CD4-positive, alpha-beta T cell treated with Interleukin-6 at 100 ng/mL for 8 hours (primary cell): Measurements from ENCODE around the gene AGAP5.

Experiments
- DNase-seq: peaks from one replicate; pipeline ENCODE4 v3.0.0-alpha.2; 2020; ENCODE audit warnings: mixed read lengths, low spot score

Gene AGAP5

GRCh38 chr10:73653701-73654100 is 44.2 kb downstream of the AGAP5 start:
- DNase-seq = no peak

- no peak for DNase-seq
Measured at GRCh38 chr10:73653195-73653594, 44.7 kb downstream of the AGAP5 start.

DNA sequence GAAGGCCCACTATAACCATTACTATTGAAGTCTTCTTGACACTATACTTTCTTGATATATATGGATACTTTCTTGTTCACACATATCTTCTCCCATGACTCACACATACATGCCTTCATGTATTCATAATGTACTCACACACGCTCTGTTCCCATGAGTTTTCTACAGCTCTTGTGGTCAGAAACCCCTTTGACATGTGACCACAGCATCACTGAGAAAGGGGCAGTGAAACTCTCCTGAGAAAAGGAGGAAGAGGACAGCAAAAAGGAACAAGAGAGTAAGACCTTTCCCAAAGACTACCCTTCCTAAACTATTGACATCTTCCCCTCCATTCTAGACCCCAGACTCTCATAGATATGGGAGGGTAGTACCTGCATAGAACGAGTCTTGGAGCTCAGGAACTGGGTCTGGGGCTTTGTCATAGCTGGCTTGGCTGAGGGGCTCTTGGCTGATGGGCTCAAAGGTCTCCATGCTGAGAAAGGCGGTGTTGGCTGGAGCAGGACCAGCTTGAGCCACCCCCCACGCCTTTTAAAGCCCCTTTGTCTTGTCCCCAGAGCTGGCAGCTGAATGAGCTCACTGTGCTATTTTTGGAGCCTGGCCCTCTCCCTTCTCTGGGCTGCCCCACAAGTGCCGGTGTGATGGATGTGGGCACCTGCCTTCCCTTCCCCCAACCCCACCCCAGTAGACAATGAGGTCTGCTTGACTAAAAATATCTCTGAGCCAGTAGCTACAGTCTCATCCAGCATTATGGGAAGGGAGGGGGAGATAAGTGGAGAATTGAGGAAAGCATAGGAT is 47.2 kb downstream of the AGAP5 start:
- DNase-seq = no peak

DNA sequence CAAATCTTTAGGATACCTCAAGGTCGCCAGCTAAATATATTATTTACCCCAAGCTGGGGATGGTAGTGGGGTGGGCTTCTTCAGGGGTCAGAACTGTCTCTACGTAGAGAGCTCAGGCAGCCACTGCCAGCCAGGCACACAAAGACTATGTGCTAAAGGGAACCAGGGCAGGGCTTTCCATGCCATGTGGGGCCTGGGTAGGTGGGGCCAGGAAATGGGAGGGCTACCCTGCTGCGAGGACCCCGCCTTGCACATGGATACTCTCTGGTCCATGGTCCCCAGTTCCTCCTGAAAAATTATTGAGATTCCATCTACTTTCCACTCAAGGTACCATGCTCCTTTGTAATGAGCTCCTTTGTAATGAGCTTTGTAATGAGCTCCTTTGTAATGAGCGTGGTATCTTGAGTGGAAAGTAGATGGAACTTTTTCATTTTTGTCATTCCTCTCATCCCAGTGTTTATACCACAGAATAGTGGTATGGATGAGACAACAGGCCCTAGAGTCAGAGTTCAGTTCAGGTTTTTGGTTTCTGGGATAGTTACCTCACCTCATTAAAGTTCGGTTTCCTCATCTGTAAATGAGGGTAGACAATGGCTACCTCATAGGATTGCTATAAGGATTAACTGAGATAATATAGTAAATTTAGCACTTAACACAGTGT is 47.9 kb downstream of the AGAP5 start:
- no peak for DNase-seq

- DNase-seq = no peak
Measured at GRCh38 chr10:73648975-73649829, 48.7 kb downstream of the AGAP5 start.

DNA sequence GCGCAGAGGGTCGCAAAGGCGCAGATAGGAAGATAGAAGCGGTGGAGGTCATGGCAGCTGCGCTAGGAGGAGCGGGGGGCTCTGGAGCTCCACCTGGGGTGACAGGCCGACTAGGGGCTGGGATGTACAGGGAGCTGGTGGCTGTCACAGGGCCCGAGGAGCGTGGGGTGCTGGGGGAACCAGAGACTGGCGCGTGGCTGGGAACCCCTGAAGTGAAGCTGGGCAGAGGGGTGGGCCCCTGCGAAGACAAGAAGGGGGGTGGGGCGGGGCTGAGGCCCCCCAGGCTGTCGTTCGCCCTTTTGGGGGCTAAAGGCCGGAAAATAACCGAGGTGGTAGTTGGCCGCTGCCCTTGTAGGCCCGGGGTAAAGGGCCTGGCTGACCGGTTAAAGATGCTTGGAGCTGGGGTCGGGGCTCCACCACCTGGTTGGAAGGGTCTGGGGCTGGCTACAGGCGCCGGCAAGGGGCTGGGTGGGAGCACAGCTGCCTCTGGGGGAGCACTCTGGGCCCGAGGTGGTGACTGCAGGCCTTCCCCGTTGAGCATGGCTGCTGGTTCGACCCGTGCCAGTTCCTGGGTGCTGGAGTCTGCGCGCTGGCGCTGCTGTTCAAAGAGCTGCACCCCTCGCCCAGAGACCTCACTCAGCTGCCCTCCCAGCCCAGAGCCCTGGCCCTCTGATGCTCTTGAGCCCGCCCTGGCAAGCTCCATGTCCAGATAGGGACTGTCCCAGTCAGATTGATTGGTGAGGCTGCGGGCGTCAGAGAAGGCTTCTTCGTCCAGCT is 49.8 kb downstream of the AGAP5 start:
- no peak for DNase-seq

- no peak for DNase-seq
Measured at GRCh38 chr10:73647211-73647874, 50.6 kb downstream of the AGAP5 start.

- DNase-seq = no peak
Measured at GRCh38 chr10:73646598-73647041, 51.3 kb downstream of the AGAP5 start.

DNA sequence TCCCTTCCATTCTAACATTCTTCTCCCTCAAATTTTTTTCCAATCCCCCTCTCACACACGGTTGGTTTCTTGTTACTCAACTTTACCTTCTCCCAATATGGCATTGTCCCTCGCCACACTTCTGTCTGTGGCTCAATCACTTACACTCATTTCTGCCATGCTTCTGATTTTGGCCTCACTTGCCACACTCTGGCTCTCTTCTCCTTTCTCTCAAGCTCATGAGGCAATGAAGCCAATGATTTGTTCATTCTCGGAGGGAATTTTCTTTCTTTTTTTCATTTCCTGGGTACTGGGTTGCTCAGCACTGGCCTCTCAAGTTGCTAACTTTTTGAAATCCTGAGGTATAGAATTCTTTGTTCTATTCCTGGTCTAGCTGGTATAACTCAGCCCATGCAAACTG is 52.7 kb downstream of the AGAP5 start:
- DNase-seq = no peak

DNA sequence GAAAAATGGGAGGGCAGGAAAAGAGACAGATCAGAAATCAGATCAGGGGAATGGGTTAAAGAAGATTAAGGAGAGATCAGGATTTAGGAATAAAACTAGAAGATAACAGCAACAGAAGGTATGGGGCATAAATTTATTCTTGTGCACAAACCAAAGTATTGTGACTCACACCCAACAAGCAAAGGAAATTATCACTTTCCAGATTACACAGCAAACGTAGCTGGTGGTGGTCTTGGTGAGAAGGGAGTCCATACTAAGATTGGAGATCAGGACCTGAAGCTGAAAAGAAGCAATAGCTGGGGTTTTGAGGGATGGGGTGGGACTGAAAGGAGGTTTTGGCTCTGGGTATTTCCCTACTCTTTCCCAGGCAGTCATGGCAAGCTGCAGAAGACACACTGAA is 53.1 kb downstream of the AGAP5 start:
- no peak for DNase-seq

- peak; percentile 59 for DNase-seq
Measured at GRCh38 chr10:73644015-73644743, 53.7 kb downstream of the AGAP5 start.

DNA sequence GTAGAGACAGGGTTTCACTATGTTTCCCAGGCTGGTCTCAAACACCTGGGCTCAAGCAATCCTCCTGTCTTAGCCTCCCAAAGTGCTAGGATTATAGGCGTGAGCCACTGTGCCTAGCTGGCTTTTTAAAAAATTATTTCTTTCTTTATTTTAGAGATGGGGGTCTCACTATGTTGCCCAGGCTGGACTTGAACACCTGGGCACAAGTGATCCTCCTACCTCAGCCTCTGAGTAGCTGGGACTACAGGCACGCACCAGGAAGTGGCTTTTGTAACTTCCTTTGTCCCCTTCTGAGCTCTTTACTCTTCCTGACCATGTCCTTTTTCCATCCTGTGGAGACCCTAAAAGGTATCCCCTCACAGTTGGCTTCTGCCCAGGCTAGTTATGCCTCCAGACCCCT is 54.5 kb downstream of the AGAP5 start:
- DNase-seq = no peak

DNA sequence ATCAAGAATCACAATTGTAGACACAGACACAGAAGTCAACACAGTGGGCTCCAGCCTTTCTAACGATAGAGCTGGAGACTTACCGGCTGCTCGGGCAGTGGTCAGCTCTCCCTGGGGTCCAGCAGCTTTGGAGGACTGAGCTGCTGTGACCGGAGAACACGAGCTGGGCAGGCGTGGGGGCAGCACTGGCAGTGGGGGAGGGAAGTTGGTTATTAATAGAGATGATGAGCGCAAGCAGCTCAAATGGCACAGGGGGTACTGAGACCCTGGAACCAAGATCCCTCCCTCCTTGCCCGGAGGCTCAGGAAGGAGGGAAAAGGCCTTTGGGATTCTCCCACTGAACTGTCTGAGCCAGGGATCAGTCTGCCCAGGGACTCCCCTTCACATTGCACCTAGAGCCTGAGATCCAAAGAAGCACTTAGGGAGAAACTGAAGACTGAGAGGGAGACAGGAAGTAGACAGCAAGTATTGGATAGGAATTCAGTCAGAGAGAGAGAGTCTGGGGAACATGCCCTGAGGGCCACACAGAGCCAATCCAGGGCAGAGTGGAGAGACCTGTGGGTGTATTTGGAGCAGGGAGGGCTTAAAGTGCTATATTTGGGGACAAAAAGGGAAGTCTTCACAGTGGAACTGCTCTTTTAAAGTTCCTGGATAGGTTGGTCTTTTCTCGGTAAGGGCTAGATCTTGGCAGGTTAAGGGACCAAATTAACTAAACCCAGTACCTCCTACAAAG is 56.4 kb downstream of the AGAP5 start, which contains the start of gene MYOZ1:
Gene MYOZ1, minus strand, starts transcription at position 147 of the 733 bp plus-strand sequence. CDS start 1,457 bp downstream, outside the sequence.
- no peak for DNase-seq

DNA sequence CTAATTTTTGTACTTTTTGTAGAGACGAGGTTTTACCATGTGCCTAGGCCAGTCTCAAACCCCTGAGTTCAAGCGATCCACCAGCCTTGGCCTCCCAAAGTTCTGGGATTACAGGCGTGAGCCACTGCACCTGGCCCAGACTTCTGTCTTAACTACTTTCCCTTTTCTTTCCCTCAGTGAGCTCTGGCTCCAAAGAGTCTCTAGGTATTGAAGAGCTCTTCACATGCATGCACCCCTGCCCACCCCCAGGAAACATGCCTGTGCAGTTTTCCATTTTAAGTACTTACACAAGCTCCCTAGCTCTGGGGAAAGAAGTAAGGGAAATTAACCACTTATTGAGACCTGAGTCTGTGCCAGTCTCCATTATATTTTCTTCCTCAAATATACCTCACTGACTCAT is 58.6 kb downstream of the AGAP5 start:
- DNase-seq = no peak

DNA sequence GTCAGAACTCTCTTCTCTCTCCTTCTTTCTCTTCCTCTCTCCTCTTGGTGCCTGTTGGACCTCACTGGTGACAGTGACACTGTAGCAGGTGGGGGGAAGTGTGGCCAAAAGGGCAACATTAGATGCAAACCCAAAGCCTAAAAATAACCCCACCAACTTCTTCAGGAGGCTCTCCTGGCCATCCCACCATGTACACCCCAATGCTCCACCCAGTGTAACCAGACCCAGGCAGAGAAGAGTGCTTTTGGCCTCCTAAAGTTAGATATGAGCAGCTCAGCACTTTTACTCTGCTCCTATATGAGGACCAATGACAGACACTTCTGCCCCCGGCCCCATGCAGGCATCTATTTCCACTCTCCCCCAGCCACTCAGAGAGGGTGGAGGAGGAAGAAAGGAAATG is 62.1 kb downstream of the AGAP5 start:
- DNase-seq = no peak

- no peak for DNase-seq
Measured at GRCh38 chr10:73634421-73634820, 63.5 kb downstream of the AGAP5 start.

DNA sequence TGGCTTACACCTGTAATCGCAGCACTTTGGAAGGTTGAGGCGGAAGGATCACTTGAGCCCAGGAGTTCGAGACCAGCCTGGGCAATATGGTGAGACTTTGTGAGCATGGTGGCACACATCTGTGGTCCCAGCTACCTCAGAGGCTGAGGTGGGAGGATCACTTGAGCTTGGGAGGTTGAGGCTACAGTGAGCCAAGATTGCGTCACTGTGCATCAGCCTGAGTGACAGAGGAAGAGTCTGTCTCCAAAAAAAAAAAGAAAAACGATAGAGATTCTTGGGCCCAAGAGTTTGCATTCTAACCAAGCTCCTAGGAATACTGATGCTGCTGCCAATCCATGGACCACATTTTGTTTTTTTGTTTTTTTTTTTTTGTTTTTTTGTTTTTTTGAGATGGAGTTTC is 68.7 kb downstream of the AGAP5 start:
- DNase-seq = no peak

GRCh38 chr10:73628405-73628804 is 69.5 kb downstream of the AGAP5 start:
- DNase-seq = no peak

DNA sequence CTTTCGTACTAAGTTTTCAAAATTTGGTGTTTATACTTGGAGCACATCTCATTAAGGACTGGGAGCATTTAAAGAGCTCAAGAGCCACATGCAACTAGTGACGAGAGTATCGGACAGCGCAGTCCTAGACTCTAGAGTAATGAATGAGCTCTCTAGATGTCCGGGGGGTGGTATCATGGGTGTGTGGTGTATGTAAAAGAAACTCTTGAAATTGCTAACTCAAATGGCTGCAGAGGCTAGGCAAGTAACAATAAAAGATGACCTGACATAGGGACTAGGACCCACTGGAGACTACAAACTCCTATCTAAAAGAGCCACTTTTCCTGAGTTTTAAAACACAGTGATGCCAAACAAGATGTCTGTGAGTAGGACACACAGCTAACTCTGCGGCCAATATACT is 70.6 kb downstream of the AGAP5 start:
- no peak for DNase-seq
